ENCODE measurements around the gene RBM4B.

DNA sequence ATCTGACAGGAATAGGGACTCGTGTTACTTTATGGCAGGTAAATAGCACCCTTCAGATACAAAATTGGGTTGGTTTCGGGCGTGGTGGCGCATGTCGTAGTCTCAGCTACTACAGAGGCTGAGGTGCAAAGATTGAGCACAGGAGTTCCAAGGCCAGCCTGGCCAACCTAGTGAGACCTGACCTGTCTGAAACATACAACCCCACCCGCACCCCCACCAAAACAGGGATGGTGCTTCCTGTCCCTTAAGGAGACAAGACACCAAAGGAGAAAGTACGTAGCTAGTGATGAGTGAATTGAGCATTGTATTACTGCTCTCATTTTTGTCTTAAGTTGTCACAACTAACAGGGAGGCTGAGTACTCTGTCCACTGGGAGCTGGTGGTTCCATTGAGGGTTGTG lies 25.0 kb downstream of the RBM4B start:
- TF ChIP-seq EZH2 (optimal IDR thresholded peaks at IDR 0.05; ENCODE audit: low read depth, low read length): no peak
- TF ChIP-seq, protein P1, sequence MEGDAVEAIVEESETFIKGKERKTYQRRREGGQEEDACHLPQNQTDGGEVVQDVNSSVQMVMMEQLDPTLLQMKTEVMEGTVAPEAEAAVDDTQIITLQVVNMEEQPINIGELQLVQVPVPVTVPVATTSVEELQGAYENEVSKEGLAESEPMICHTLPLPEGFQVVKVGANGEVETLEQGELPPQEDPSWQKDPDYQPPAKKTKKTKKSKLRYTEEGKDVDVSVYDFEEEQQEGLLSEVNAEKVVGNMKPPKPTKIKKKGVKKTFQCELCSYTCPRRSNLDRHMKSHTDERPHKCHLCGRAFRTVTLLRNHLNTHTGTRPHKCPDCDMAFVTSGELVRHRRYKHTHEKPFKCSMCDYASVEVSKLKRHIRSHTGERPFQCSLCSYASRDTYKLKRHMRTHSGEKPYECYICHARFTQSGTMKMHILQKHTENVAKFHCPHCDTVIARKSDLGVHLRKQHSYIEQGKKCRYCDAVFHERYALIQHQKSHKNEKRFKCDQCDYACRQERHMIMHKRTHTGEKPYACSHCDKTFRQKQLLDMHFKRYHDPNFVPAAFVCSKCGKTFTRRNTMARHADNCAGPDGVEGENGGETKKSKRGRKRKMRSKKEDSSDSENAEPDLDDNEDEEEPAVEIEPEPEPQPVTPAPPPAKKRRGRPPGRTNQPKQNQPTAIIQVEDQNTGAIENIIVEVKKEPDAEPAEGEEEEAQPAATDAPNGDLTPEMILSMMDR (IDR thresholded peaks at IDR 0.05; ENCODE audit: low read length): no peak
